Breast epithelium (tissue), 4 donors: ENCODE results near the gene IFT81. TPM values are rescaled to one million over a fixed set of nuclear protein-coding genes. Genes with fewer than 3 reads are reported as not detected.
"Not testable (repeated sequence)": the region's sequence is repeated elsewhere in the genome, so short reads cannot be mapped to it uniquely, and the experiment has no call there.

Source experiments
- DNase-seq, 2 donors: peaks; one replicate each; pipeline ENCODE4 v3.0.0-alpha.2; 2019; ENCODE audit warnings: low spot score in 2 of 2
- H3K27ac ChIP-seq, 2 donors: fragments of 200-600 bp; sonication (generic) in 1 of 2; one replicate each; pipeline ENCODE4 v1.5.1; 2016 to 2019; ENCODE audit warnings: mild to moderate bottlenecking in 1 of 2
- H3K27me3 ChIP-seq, 2 donors: fragments of 200-600 bp; sonication (generic) in 1 of 2; one replicate each; pipeline versions ENCODE4 v1.5.1 to v1.6.0; 2017 to 2019; ENCODE audit warnings: control low read depth in 1 of 2, mild to moderate bottlenecking in 1 of 2
- H3K36me3 ChIP-seq: fragments of 200-600 bp; one replicate; pipeline ENCODE4 v1.5.1; 2019
- H3K4me1 ChIP-seq, 2 donors: fragments of 200-600 bp; sonication (generic); one replicate each; pipeline ENCODE4 v1.5.1; 2016 to 2019; ENCODE audit warnings: control low read depth in 1 of 2
- H3K4me3 ChIP-seq, 3 donors: fragments of 200-600 bp; sonication (generic); 1 replicate in 2 of 3; 2 replicates in 1 of 3; pipeline ENCODE4 v1.5.1; 2016 to 2019; ENCODE audit warnings: mild to moderate bottlenecking in 3 of 3, moderate library complexity in 2 of 3
- H3K9me3 ChIP-seq, 2 donors: fragments of 200-600 bp; sonication (generic) in 1 of 2; one replicate each; pipeline ENCODE4 v1.5.1; 2016 to 2019; ENCODE audit warnings: control low read depth in 1 of 2
- POLR2A ChIP-seq: fragments of 450-650 bp; IDR thresholded peaks from one replicate; pipeline ENCODE4 v1.6.1; 2016; ENCODE audit warnings: antibody characterized with exemption, mild to moderate bottlenecking, moderate library complexity
- POLR2AphosphoS5 ChIP-seq, 3 donors: sonication (generic); formaldehyde crosslinking; IDR thresholded peaks; one replicate each; pipeline ENCODE4 v1.6.1; 2017; ENCODE audit warnings: antibody characterized with exemption in 3 of 3
- intact Hi-C: fragments of 100-400 bp; cut with DNase I; formaldehyde crosslinking; loops from one replicate; pipeline ENCODE4 v1.15.1; 2023; ENCODE audit warnings: low total_unique reads
- total RNA-seq, 3 donors: library from RNA; depleted of rRNA; stranded (reverse); fragments of >200 nt; gene quantifications; one replicate each; pipeline ENCODE4 v1.1.0, GENCODE V29; 2016
- TF ChIP-seq, protein P1 (sequence below), 3 donors: fragments of 450-650 bp; IDR thresholded peaks; one replicate each; pipeline ENCODE4 v1.5.1; 2016 to 2017; ENCODE audit warnings: antibody characterized with exemption in 3 of 3, mild to moderate bottlenecking in 3 of 3, moderate library complexity in 3 of 3

IFT81 gene
- total RNA-seq, 3 donors from 2014 or later = 9.4 to 27.1 (median 19.0) TPM

DNA sequence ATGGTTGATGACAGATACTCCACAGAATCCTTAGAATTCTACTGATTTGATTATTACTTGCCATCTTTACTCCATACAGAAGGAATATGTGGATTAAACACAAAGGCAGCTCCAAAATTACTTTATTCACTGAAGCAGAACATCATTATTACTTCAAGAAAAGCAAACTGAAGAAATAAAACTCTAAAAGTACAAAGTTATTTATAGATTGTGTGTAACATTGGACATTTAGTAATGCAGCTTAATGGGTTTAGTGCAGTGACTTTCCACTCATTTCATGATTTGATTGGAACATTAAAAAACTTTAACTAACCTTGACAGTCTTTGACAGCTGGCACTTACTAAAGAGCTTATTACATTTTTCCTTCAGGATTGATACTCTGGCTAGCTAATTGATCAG is 97.9 kb downstream of the IFT81 start:
- intact Hi-C loops = no loop called here
- Histone ChIP-seq H3K27ac (no peak overlapping the region), H3K9me3 (no peaks in the 10 kb centered on the region), H3K36me3 (no peaks in the 10 kb centered on the region), H3K4me1 (peaks cover 0 to 6% of the 10 kb centered on the region in 2 donors), H3K27me3 (no peaks in the 10 kb centered on the region), H3K4me3 (no peak overlapping the region)
- no peak for DNase-seq
- TF ChIP-seq, protein P1, sequence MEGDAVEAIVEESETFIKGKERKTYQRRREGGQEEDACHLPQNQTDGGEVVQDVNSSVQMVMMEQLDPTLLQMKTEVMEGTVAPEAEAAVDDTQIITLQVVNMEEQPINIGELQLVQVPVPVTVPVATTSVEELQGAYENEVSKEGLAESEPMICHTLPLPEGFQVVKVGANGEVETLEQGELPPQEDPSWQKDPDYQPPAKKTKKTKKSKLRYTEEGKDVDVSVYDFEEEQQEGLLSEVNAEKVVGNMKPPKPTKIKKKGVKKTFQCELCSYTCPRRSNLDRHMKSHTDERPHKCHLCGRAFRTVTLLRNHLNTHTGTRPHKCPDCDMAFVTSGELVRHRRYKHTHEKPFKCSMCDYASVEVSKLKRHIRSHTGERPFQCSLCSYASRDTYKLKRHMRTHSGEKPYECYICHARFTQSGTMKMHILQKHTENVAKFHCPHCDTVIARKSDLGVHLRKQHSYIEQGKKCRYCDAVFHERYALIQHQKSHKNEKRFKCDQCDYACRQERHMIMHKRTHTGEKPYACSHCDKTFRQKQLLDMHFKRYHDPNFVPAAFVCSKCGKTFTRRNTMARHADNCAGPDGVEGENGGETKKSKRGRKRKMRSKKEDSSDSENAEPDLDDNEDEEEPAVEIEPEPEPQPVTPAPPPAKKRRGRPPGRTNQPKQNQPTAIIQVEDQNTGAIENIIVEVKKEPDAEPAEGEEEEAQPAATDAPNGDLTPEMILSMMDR (IDR thresholded peaks at IDR 0.05) = no peak
- TF ChIP-seq POLR2A = no peak
- no peak for TF ChIP-seq POLR2AphosphoS5 (IDR thresholded peaks at IDR 0.05)

DNA sequence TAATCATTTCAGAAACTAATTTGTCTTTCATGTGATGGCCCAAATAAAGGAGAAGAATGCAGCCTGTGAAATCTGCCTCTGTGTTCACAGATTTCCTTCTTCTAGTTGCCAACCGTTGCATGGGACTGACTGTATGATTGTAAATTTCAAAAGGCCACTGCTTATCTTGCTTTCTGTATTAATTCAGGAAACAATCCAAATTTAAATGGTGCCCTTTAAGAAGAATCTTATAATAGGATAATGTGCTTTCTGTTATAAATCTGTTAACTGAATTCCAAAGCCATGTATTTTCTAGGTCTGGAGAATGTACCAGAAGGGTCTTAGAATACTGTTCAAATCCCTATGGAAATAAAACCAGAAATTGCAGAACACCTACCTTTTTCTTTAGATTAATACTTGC is 98.3 kb downstream of the IFT81 start:
- no peak for DNase-seq
- Histone ChIP-seq H3K9me3 (no peaks in the 10 kb centered on the region), H3K4me3 (no peak overlapping the region), H3K27me3 (no peaks in the 10 kb centered on the region), H3K4me1 (peaks cover 0 to 6% of the 10 kb centered on the region in 2 donors), H3K27ac (no peak overlapping the region), H3K36me3 (no peaks in the 10 kb centered on the region)
- intact Hi-C loops = no loop called here
- no peak for TF ChIP-seq POLR2AphosphoS5 (IDR thresholded peaks at IDR 0.05)
- TF ChIP-seq, protein P1 (IDR thresholded peaks at IDR 0.05) = no peak
- no peak for TF ChIP-seq POLR2A

DNA sequence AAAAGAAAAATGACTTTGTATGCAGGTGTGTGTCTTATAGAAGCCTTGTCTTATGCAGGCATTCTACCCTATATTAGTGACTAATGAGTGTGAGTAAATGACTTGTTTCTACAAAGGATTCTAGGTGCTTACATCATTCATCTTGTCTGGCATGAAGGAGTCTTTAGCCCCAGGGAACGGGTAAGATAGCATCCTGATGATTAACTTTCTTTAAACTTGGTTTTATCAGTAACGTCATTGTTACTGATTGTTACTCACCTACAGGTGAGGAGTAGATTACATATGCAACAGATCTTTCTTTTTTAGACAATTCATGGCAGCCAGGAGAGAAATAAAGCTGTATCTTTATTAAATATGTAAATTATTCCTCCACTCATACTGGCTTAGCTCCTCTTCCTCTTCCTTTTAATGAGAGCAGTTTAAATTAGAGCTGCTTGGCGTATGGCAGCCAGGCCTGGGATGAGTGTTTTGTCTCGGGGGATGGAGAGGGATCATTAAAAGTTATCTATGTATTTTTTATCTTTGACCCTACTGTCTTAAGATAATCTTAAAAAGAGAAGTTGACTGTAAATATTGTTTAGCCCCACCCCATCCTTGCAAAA is 99.7 kb downstream of the IFT81 start:
- Histone ChIP-seq H3K27me3 (no peaks in the 10 kb centered on the region), H3K27ac (peak overlapping the region; percentile 53 to 87), H3K36me3 (no peaks in the 10 kb centered on the region), H3K9me3 (no peaks in the 10 kb centered on the region), H3K4me3 (peak overlapping the region in 1 of 3 donors; percentile 39), H3K4me1 (peaks cover 0 to 6% of the 10 kb centered on the region in 2 donors)
- intact Hi-C loops = no loop called here
- DNase-seq = no peak
- TF ChIP-seq POLR2AphosphoS5 (IDR thresholded peaks at IDR 0.05) (no peak), POLR2A (no peak)
- TF ChIP-seq, protein P1 (IDR thresholded peaks at IDR 0.05) = no peak

DNA sequence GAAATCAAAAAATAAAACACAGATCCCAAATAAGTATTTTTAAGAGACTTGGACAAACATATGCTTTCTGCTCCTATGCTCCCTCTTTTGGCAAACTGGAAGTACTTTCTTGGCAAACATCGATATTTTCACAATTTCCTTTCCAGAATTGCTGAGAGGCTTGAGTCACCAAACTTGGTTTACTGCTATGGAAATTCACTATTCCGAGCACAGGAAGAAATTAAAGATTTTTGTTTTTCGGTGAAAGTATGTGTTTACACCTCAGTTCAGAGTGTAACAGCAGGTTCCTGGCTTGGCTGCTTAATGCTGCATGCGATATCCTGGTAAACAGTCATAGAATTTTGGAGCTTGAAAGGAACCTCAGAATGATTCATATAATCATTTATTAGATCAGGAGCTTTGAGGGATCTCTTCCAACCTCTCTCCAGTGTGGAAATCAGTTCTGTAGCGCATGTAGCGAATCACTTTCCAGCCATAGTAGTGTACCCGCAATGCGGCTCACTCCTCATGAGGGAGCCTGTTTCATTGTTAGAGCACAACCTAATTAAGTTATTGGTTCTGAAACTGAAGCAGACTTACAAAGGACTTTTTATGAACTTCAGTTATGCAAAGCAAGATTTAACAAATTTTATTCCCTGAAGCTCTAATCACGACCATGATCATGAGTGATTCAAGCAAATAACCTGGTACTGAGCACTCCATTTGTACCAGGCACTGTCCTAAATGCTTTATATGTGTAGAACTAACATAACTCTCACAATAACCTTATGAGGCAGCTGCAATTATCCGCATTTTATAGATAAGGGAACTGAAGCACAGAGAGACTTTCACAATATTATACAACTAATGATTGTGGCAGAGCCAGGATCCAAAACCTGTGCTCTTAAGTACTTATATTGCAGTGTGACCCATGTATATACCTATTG is 100.5 kb downstream of the IFT81 start:
- Histone ChIP-seq H3K36me3 (no peaks in the 10 kb centered on the region), H3K27me3 (no peaks in the 10 kb centered on the region), H3K9me3 (no peaks in the 10 kb centered on the region), H3K27ac (peak overlapping the region; percentile 81 to 87), H3K4me1 (peaks cover 0 to 6% of the 10 kb centered on the region in 2 donors), H3K4me3 (peak overlapping the region in 2 of 3 donors; percentile 39 to 49)
- TF ChIP-seq POLR2A (no peak), POLR2AphosphoS5 (IDR thresholded peaks at IDR 0.05) (peak in 2 of 3 donors; percentile 14 to 83)
- TF ChIP-seq, protein P1 (IDR thresholded peaks at IDR 0.05) = peak in 2 of 3 donors; percentile 64 to 70
- peak in 1 of 2 donors; percentile 30 for DNase-seq
- intact Hi-C loops = no loop called here

DNA sequence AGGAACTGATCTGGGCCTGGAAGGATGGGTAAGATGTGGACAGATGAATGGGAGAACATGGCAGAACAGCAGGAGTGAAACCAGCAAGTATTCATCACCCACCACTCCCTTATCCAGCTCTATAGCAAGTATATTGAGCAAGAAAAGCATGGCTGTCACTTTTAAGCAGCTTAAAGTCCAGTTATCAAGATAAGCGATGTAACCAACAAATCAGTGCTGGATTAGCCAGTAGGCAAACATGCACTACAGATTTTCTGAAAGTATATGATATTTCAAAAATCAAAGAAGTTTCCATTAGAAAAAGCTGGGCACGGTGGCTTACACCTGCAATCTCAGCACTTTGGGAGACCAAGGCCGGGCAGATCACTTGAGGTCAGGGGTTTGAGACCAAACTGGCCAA is 103.0 kb downstream of the IFT81 start:
- no peak for TF ChIP-seq POLR2A
- TF ChIP-seq POLR2AphosphoS5 (IDR thresholded peaks at IDR 0.05) = no peak
- TF ChIP-seq, protein P1 (IDR thresholded peaks at IDR 0.05) = no peak
- intact Hi-C loops = no loop called here
- no peak overlapping the region for H3K27ac ChIP-seq

DNA sequence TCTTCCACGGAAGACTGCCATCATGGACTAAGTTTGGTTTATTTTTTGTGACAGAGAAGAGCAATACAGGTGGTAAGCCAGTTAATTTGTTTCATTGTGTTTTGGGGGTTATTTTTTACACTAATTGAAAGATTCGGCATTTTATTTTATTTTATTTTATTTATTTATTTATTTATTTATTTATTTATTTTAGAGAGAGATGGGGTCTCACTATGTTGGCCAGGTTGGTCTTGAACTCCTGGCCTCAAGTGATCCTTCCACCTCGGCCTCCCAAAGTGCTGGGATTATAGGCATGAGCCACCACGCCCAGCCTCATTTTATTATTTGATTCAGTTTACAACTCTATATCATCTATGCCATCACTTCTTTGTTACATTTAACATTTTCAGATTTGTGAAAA is 104.2 kb downstream of the IFT81 start:
- H3K27me3 ChIP-seq, intact Hi-C loops, H3K36me3 ChIP-seq, H3K27ac ChIP-seq, H3K9me3 ChIP-seq, H3K4me1 ChIP-seq, H3K4me3 ChIP-seq, DNase-seq: not testable (repeated sequence)

More for the DNA sequence above, 103.0 kb downstream of the IFT81 start:
- no peak for DNase-seq
- peaks cover 0 to 6% of the 10 kb centered on the region in 2 donors for H3K4me1 ChIP-seq
- no peak overlapping the region for H3K4me3 ChIP-seq
- no peaks in the 10 kb centered on the region for H3K36me3 ChIP-seq
- no peaks in the 10 kb centered on the region for H3K9me3 ChIP-seq
- no peaks in the 10 kb centered on the region for H3K27me3 ChIP-seq
